GM19468 (cell line): ENCODE results near the gene FHIT.

Experiments
- ATAC-seq: cut with Tn5 transposase; IDR thresholded peaks from one replicate; pipeline ENCODE4 v1.9.1; 2021; ENCODE audit warnings: mild to moderate bottlenecking, moderate library complexity, moderate number of reproducible peaks; ENCODE audit not compliant: unreplicated experiment; ENCODE audit errors: extremely low read depth

The FHIT gene

DNA sequence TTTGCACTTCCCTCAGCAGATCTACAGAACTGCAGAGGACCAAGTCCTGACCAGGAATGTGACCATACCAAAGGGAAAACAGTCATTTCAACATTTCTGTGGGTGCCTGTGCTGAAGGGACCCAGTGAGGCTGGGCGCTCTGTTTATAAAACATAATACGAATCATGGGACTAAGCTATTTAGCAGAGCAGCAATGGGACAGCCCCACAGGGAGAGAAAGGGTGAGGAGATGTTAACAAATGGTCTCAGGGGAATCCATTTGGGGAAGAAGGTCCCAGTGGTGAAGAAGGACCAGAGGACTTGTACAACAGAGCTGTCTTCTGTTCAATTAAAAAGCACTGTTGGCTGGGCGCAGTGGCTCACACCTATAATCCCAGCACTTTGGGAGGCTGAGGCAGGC is 1025.4 kb downstream of the FHIT start:
- ATAC-seq: no peak

GRCh38 chr3:60220768-60221167 is 1030.5 kb downstream of the FHIT start:
- no peak for ATAC-seq

DNA sequence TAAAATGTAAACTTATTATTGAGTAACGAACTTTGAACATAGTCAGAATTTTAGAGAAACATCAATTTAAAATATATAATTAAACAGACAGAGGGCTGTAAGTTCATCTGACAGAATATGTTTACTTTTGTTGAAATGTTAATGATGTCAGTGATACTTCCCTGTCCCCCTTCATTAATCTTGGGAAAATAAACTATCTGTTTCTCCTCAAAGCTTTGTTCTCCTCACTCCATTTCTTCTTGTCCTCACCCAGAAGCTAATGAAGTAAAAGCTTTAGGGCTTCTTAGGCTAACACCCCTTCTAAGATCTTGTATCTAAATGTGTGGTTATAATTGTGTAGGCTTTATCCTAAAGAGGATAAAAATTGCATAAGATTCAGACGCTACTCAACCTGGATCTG is 1031.8 kb downstream of the FHIT start:
- ATAC-seq: no peak

- ATAC-seq: no peak
These were observed 1033.9 kb downstream of the FHIT start for GRCh38 chr3:60217156-60217911.

GRCh38 chr3:60216462-60217075 is 1034.7 kb downstream of the FHIT start:
- ATAC-seq: no peak

GRCh38 chr3:60215946-60216345 is 1035.3 kb downstream of the FHIT start:
- ATAC-seq: no peak

DNA sequence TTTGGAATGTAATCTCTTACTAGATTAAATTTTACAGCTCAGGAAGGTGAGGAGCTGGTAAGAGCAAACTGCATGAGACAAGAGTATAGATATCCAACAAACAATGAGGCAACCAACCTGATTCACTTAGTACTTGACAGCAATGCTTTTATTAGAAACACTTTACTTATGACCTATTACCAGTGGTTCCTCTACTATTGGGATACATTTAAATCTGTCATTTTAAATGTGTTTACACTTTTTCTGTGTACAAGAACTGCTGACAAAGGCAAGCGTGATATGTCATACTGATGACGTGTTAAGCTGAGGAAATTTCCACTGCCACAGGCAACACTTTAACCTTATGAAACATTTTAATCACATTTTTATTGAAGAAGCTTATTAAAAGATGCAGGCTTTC is 1043.3 kb downstream of the FHIT start:
- ATAC-seq: no peak

GRCh38 chr3:60206206-60206605 is 1045.0 kb downstream of the FHIT start:
- ATAC-seq: no peak

- ATAC-seq: no peak
These were observed 1049.1 kb downstream of the FHIT start for GRCh38 chr3:60202052-60202726.

GRCh38 chr3:60199306-60199705 is 1051.9 kb downstream of the FHIT start:
- no peak for ATAC-seq

DNA sequence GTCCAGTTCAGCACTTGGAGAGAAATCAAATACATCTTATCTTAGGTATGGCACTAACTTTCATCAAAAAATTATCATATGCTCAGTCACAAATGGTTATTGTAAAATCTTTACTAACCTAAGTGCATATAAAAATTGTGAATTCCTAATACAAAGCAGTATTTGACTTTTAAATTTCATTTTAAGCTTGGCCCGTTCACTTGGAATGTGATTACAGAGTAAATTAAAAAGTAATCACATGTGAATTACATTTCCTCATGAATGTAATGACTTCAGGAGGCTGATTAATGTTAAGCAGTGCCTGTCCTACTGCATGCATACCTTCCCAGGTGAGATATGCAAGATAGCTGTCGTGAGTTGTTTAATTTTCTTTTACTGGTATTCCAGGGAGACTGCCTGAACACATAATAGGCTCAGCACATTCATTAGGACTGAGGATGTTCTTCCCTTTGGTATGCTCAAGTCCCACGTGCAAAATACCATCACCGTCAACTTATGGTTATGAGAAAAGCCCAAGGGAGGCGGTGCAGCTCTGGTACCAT is 1053.0 kb downstream of the FHIT start:
- no peak for ATAC-seq

DNA sequence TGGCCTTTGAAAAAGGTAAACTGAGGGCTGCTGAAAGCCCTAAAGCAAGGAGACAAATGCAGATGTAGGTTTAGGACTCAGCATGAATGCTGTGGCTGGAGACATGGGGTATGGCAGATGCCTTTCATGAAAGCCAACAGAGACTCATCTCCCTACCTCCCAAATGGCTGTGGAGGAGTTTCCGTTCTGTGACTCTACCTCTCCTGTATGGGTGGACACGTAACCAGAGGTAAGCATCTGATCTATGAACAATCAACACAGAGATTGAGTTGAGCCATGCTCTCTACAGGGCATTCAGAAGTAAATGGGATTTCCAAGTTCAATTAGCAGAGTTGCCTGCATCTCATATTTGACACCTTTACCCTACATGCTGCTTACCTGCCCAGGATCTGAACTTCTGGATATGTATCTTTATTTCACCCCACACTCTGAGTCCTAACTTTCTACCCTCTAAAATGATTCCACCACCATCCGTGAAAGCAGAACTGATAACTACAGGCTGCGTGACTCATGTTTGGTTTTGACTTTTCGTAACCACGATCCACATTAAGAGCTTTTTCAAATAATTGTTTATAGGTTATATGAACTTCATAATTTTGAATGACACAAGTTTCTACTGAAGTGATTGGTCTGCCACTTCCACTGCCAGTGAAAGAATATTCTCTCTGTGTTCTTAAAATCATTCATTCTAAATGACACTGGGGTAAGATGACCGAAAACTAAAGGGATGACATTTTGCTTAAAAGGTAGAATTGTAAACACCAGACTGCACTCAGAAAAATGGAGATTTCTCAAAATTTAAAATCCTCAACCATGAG is 1058.7 kb downstream of the FHIT start:
- ATAC-seq: no peak

GRCh38 chr3:60190073-60190472 is 1061.2 kb downstream of the FHIT start:
- ATAC-seq: no peak

DNA sequence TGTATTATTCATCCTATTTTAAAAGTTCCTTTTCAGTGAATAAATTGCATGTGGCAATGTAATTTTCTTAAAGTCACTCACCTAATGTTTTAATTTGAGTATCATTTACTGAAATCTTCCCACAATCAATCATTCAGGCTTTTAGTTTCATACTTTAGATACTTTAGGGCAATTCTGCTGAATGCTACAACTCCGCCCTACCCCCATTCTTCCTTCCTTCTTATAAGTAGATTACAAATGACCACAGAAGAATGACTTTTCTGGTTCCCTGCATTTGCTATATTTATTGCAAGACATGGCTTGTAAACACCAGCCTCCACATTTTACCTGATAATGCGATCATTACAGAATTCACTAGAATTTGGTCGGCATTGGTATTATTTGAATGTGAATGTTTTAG is 1061.9 kb downstream of the FHIT start:
- ATAC-seq: no peak

GRCh38 chr3:60188803-60189202 is 1062.4 kb downstream of the FHIT start:
- ATAC-seq: no peak

DNA sequence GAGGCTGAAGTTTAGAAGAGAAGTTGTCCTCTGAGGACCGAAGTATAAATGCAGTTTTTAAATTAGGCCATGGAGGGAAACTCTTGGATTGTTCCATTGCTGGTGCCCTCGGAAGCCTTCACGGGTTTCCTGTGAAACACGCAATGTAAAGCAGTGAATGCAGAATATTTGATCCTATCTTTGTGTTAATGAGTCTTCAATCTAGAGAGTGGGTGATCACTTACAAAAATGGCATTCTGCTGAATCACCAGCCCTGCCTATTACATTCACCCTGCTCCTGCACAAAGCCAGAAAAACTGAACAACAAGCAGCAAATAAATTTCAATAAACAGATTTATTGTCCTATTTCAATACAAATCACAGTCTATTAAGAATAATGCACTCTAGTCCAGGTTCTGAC is 1063.9 kb downstream of the FHIT start:
- no peak for ATAC-seq

DNA sequence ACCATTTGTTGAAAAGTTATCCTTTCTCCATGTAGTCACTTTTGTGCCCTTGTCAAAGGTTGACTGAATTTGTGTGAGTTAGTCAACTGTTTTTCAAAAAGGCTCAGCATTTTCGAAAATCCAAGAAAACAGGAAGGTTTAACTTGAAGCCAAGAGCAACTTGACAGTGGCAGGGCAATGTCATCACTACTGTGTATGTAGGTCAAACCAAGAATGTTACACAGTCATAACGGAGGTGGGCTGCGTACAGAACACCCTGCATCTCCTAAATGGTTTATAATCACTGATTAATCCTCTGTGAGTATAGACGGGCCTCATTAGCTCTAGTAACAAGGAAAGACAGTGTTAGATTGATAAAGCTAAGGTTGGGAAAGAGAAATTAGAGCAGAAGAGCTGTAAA is 1064.9 kb downstream of the FHIT start:
- ATAC-seq: no peak

- ATAC-seq: no peak
These were observed 1066.1 kb downstream of the FHIT start for GRCh38 chr3:60185161-60185560.

DNA sequence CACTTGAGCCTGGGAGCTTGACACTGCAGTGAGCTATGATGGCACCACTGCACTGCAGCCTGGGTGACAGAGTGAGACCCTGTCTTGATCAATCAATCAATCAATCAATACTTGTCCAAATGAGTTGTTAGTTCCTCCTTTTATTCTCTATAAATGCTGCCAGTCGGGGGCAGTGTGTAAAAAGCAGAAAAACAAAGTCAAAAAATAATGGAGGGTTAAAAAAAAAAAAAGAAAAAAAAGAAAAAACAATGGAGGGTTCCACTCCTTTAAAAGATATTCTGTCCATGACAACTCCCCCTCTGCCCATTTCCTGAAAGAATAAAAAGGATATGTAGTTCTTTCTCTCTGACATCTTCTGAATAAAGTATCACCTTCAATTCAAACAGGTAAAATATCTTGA is 1068.6 kb downstream of the FHIT start:
- no peak for ATAC-seq

- no peak for ATAC-seq
These were observed 1072.2 kb downstream of the FHIT start for GRCh38 chr3:60178931-60179653.
